CD4-positive, alpha-beta T cell (primary cell): ENCODE results near the gene NT5C2. TPM values are rescaled to one million over a fixed set of nuclear protein-coding genes. Genes with fewer than 3 reads are reported as not detected.
A peak's percentile ranks its signal among the peaks of the same experiment; 100 is the strongest.

Experiments used
- ATAC-seq: fragments of 200-7000 bp; cut with Tn5 transposase; one replicate; pipeline ENCODE4 v1.10.0; 2022; ENCODE audit warnings: mild to moderate bottlenecking; ENCODE audit not compliant: poor library complexity
- CTCF ChIA-PET: fragments of 350-600 bp; sonication (Branson Sonifier 250); formaldehyde crosslinking; loops from one replicate; lab custom pipeline; 2021; ENCODE audit warnings: antibody characterized with exemption, inconsistent platforms; lab: Charles Lee
- POLR2A ChIA-PET: fragments of 350-600 bp; sonication (Branson Sonifier 250); formaldehyde crosslinking; loops from one replicate; lab custom pipeline; 2021; ENCODE audit warnings: antibody characterized with exemption, inconsistent platforms; lab: Charles Lee
- DNase-seq, 14 experiments: peaks; one replicate each; pipeline ENCODE4 v3.0.0-alpha.2; 2013 to 2020; ENCODE audit warnings: mixed read lengths in 2 of 14
- H3K27ac ChIP-seq, 2 donors: one replicate each; pipeline versions ENCODE4 v1.5.1 to v1.7.0; 2013; ENCODE audit warnings: low read length in 2 of 2, low read depth in 1 of 2, mild to moderate bottlenecking in 1 of 2
- H3K27me3 ChIP-seq, 2 experiments: 1 replicate in 1 of 2; 2 replicates in 1 of 2; pipeline versions ENCODE4 v1.6.1 to v1.7.0; 2013; ENCODE audit warnings: low read length in 2 of 2, control low read depth in 1 of 2, mild to moderate bottlenecking in 1 of 2, moderate library complexity in 1 of 2; ENCODE audit not compliant: insufficient read depth in 2 of 2, control insufficient read depth in 1 of 2
- H3K36me3 ChIP-seq: one replicate; pipeline ENCODE4 v1.6.1; 2013; ENCODE audit warnings: low read length, control low read depth; ENCODE audit not compliant: insufficient read depth
- H3K4me1 ChIP-seq: one replicate; pipeline ENCODE4 v1.6.1; 2013; ENCODE audit warnings: low read length, control low read depth; ENCODE audit not compliant: insufficient read depth
- H3K4me3 ChIP-seq: one replicate; pipeline ENCODE4 v1.5.1; 2013; ENCODE audit warnings: mild to moderate bottlenecking, low read length, moderate library complexity
- H3K9me3 ChIP-seq, 2 experiments: 1 replicate in 1 of 2; 2 replicates in 1 of 2; pipeline versions ENCODE4 v1.6.1 to v1.7.0; 2013; ENCODE audit warnings: low read length in 2 of 2, mild to moderate bottlenecking in 2 of 2, control low read depth in 1 of 2, moderate library complexity in 1 of 2; ENCODE audit not compliant: control insufficient read depth in 1 of 2, insufficient read depth in 1 of 2
- H3K27ac Mint-ChIP-seq: one replicate; pipeline ENCODE4 v1.8.0; 2020; ENCODE audit warnings: mixed read lengths
- H3K27me3 Mint-ChIP-seq: one replicate; pipeline ENCODE4 v1.8.0; 2021; ENCODE audit warnings: mixed read lengths
- H3K36me3 Mint-ChIP-seq: one replicate; pipeline ENCODE4 v1.8.0; 2021; ENCODE audit warnings: low read depth, mixed read lengths
- H3K4me1 Mint-ChIP-seq: one replicate; pipeline ENCODE4 v1.8.0; 2021; ENCODE audit warnings: low read depth, mixed read lengths
- H3K4me3 Mint-ChIP-seq: one replicate; pipeline ENCODE4 v1.8.0; 2020; ENCODE audit warnings: mild to moderate bottlenecking, mixed read lengths
- H3K9me3 Mint-ChIP-seq: one replicate; pipeline ENCODE4 v1.8.0; 2020; ENCODE audit warnings: mixed read lengths
- CTCF ChIP-seq: fragments of 200-600 bp; IDR thresholded peaks from one replicate; pipeline ENCODE4 v1.8.0; 2022; ENCODE audit warnings: antibody characterized with exemption, mild to moderate bottlenecking
- intact Hi-C, 2 experiments: fragments of 100-400 bp; cut with DNase I in 1 of 2; cut with micrococcal nuclease in 1 of 2; formaldehyde crosslinking; loops; one replicate each; pipeline versions ENCODE4 v1.15.1 to v1.9.0; 2023 to 2025; cut with DNase I, micrococcal nuclease
- total RNA-seq, 174 experiments: library from RNA in 2 of 174; stranded (reverse) in 2 of 174; gene quantifications; one replicate each; pipeline ENCODE4 v1.2.3 and lab custom pipeline; 2021 to 2026

The NT5C2 gene
- total RNA-seq, 2 experiments from 2014 or later, result 43.2 to 47.8 TPM

- intact Hi-C loops, result no loop called here
- no peak for DNase-seq
- Mint-ChIP-seq H3K27me3 (no peaks in the 10 kb centered on the region), H3K4me3 (no peak overlapping the region), H3K36me3 (peaks cover 31% of the 10 kb centered on the region), H3K9me3 (no peaks in the 10 kb centered on the region), H3K27ac (peak overlapping the region; percentile 49), H3K4me1 (no peaks in the 10 kb centered on the region)
- no peaks in the 10 kb centered on the region for H3K9me3 ChIP-seq
- no peak for TF ChIP-seq CTCF
- no peak overlapping the region for H3K27ac ChIP-seq
- ATAC-seq, result no peak
- no peak overlapping the region for H3K4me3 ChIP-seq
- ChIA-PET CTCF (no interaction called here), POLR2A (no interaction called here)
- H3K27me3 ChIP-seq, result no peaks in the 10 kb centered on the region
- H3K4me1 ChIP-seq, result no peaks in the 10 kb centered on the region
- H3K36me3 ChIP-seq, result peaks cover 34% of the 10 kb centered on the region
These were observed 110.4 kb downstream of the NT5C2 start for GRCh38 chr10:103082683-103083082.

- ATAC-seq, result no peak
- CTCF ChIA-PET, result interaction anchor here (1.1 kb wide), 1 partner anchor 164 kb away, joined by 3 read pairs; no protein-coding TSS in a partner anchor
- POLR2A ChIA-PET, result no interaction called here
These were observed 112.0 kb downstream of the NT5C2 start for GRCh38 chr10:103080891-103081581.

GRCh38 chr10:103079946-103080345 is 113.1 kb downstream of the NT5C2 start:
- intact Hi-C loops, result loop anchor here in 1 of 2 experiments (10.0 kb wide), 2 partner anchors 165 to 355 kb away; partner anchors contain the start of gene RPEL1
- Histone ChIP-seq H3K27ac (no peak overlapping the region), H3K4me1 (no peaks in the 10 kb centered on the region), H3K36me3 (peaks cover 30% of the 10 kb centered on the region), H3K27me3 (no peaks in the 10 kb centered on the region), H3K4me3 (no peak overlapping the region), H3K9me3 (no peaks in the 10 kb centered on the region)
- POLR2A ChIA-PET, result no interaction called here
- DNase-seq, result no peak
- H3K27me3 Mint-ChIP-seq, result no peaks in the 10 kb centered on the region
- peaks cover 31% of the 10 kb centered on the region for H3K36me3 Mint-ChIP-seq
- H3K4me3 Mint-ChIP-seq, result no peak overlapping the region
- no peaks in the 10 kb centered on the region for H3K9me3 Mint-ChIP-seq
- CTCF ChIA-PET, result no interaction called here
- ATAC-seq, result no peak
- no peak for TF ChIP-seq CTCF
- no peaks in the 10 kb centered on the region for H3K4me1 Mint-ChIP-seq
- H3K27ac Mint-ChIP-seq, result no peak overlapping the region

More at GRCh38 chr10:103080891-103081581, 112.0 kb downstream of the NT5C2 start:
- no peaks in the 10 kb centered on the region for H3K9me3 Mint-ChIP-seq
- DNase-seq, result no peak
- no peak for TF ChIP-seq CTCF
- H3K4me3 Mint-ChIP-seq, result no peak overlapping the region
- H3K27ac ChIP-seq, result no peak overlapping the region
- H3K27me3 ChIP-seq, result no peaks in the 10 kb centered on the region
- peak overlapping the region; percentile 9 for H3K27ac Mint-ChIP-seq
- H3K36me3 ChIP-seq, result peaks cover 34% of the 10 kb centered on the region
- no peaks in the 10 kb centered on the region for H3K27me3 Mint-ChIP-seq
- no peaks in the 10 kb centered on the region for H3K4me1 Mint-ChIP-seq
- peaks cover 30% of the 10 kb centered on the region for H3K36me3 Mint-ChIP-seq
- no peaks in the 10 kb centered on the region for H3K9me3 ChIP-seq
- H3K4me1 ChIP-seq, result no peaks in the 10 kb centered on the region
- H3K4me3 ChIP-seq, result no peak overlapping the region
- intact Hi-C loops, result no loop called here
